Measurements from ENCODE around the gene PDHB. TPM values are rescaled to one million over a fixed set of nuclear protein-coding genes. Genes with fewer than 3 reads are reported as not detected.

The PDHB gene
- total RNA-seq (2022; extraction: Qiagen RNA extraction; ENCODE audit: low read depth) = 57.9 to 68.2 TPM (median 64.1 TPM) in 5 replicates

DNA sequence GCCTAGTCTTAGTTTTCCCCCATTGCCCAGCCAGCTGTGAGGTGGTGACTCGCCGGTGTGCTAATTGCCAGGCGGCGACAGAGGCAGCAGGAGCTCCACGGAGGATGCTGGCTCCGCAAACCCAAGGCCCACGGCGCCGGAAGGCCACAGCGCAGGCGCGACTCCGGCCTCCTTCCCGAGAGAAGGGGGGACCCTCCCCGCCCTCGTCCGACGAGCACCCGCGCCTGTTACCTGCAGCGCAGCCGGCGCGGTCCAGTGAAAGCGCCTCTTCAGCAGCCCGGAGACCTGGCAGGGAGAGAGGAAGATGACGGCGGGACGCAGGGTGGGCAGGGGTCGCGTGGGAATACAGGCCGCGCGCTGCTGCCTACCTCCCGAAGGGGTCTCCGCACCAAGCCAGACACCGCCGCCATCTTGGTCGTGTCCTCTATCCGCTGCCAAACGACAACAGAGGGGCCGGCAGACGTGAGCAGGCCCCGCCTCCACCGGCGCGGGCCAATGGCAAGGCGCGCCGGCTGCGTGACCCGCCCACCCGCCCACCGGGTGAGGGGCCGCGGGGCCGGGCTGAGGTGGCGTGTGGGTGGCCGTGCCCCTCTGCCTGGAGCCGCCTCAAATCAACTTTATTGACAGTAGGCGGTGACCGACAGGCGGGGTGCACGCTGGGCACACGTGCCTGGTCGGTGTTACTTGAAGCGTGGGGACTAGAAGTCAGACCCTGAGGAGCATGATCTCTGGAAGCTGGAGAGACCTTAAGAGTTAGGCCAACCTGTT, at the start of gene PDHB:
Gene PDHB (minus strand): TSS at position 433 of the 768 bp plus-strand sequence. CDS start 23 bp downstream, at position 410.

Other genes starting within 250 kb of the PDHB start
- 0.11 to 0.29 TPM (median 0.21 TPM) in 3 of 5 replicates, not detected in the others for gene DNASE1L3, start 222.9 kb downstream of the PDHB start, total RNA-seq (2022; extraction: Qiagen RNA extraction; ENCODE audit: low read depth)
- 10.8 to 14.1 TPM (median 13.5 TPM) in 5 replicates for gene ABHD6, start 196.0 kb downstream of the PDHB start, total RNA-seq (2022; extraction: Qiagen RNA extraction; ENCODE audit: low read depth)
- gene RPP14, start 127.6 kb downstream of the PDHB start, total RNA-seq (2022; extraction: Qiagen RNA extraction; ENCODE audit: low read depth) = 11.5 to 21.2 TPM (median 11.8 TPM) in 5 replicates
- 6.2 to 8.9 TPM (median 6.6 TPM) in 5 replicates for gene HTD2, start 127.3 kb downstream of the PDHB start, total RNA-seq (2022; extraction: Qiagen RNA extraction; ENCODE audit: low read depth)
- gene PXK, start 100.9 kb downstream of the PDHB start, total RNA-seq (2022; extraction: Qiagen RNA extraction; ENCODE audit: low read depth) = 5.4 to 7.8 TPM (median 6.3 TPM) in 5 replicates
- 7.0 to 10.1 TPM (median 10.0 TPM) in 5 replicates for gene KCTD6, start 58.3 kb upstream of the PDHB start, total RNA-seq (2022; extraction: Qiagen RNA extraction; ENCODE audit: low read depth)
- gene ACOX2, start 103.4 kb upstream of the PDHB start, total RNA-seq (2022; extraction: Qiagen RNA extraction; ENCODE audit: low read depth) = 7.8 to 11.7 TPM (median 10.8 TPM) in 5 replicates
- not detected in 5 replicates for gene FAM107A, start 143.6 kb upstream of the PDHB start, total RNA-seq (2022; extraction: Qiagen RNA extraction; ENCODE audit: low read depth)
- not detected in 5 replicates for gene FAM3D, start 232.9 kb upstream of the PDHB start, total RNA-seq (2022; extraction: Qiagen RNA extraction; ENCODE audit: low read depth)

All from A549 treated with DMSO at 1 μM for 4 hours (cell line).